ENCODE results near the gene BTBD2. TPM values are rescaled to one million over a fixed set of nuclear protein-coding genes. Genes with fewer than 3 reads are reported as not detected.

The BTBD2 gene
- total and polyA plus RNA-seq, 2 of the 8 experiments (the other 6 are each of a cell fraction or from before 2014, with no cell fraction given): 91.7 to 92.3 TPM

GRCh38 chr19:1981253-1981652 lies 34.3 kb downstream of the BTBD2 start (continued):
- no peak for TF ChIP-seq CTCF (IDR thresholded peaks at IDR 0.05; ENCODE audit: control extremely low read depth in 1 of 3, insufficient read depth in 1 of 3, low read depth in 1 of 3, low read length in 3 of 3)
- TF ChIP-seq POU5F1 (IDR thresholded peaks at IDR 0.05; ENCODE audit: low read depth, low read length): no peak
- no peak for TF ChIP-seq E2F6 (IDR thresholded peaks at IDR 0.05)
- TF ChIP-seq KDM5A (IDR thresholded peaks at IDR 0.05; ENCODE audit: low read length): no peak
- no peak for TF ChIP-seq SP1 (IDR thresholded peaks at IDR 0.05; ENCODE audit: low read depth, low read length)
- no peak for TF ChIP-seq EGR1 (IDR thresholded peaks at IDR 0.05; ENCODE audit: borderline replicate concordance, low read depth, low read length)
